Right lobe of liver (tissue), 4 donors: Measurements from ENCODE around the gene CITED4.

Experiments used
- CTCF ChIP-seq, 4 donors: fragments of 200-600 bp in 3 of 4; fragments of 450-650 bp in 1 of 4; IDR thresholded peaks; one replicate each; pipeline versions ENCODE4 v1.5.1 to v1.8.0; 2016 to 2022; ENCODE audit warnings: antibody characterized with exemption in 4 of 4, mild to moderate bottlenecking in 2 of 4
- POLR2A ChIP-seq: fragments of 450-650 bp; IDR thresholded peaks from one replicate; pipeline ENCODE4 v1.6.1; 2017; ENCODE audit warnings: antibody characterized with exemption, mild to moderate bottlenecking
- donor health status: DM: no; HTN: no; CAD: no.
- donor health status: DM: no; HTN: no; CAD: no.
- donor health status: DM: no; HTN: yes; CAD: no.

- TF ChIP-seq POLR2A (no peak), CTCF (IDR thresholded peaks at IDR 0.05) (no peak)
Measured at GRCh38 chr1:40840526-40841323, 21.4 kb downstream of the CITED4 start.
